GM12878 (cell line): Measurements from ENCODE around the gene LRRC61. TPM values are rescaled to one million over a fixed set of nuclear protein-coding genes. Genes with fewer than 3 reads are reported as not detected.

ENCODE experiments used
- ATAC-seq: fragments of 200-7000 bp; cut with Tn5 transposase; 3 replicates; pipeline ENCODE4 v1.9.1; 2020; ENCODE audit warnings: mild to moderate bottlenecking, moderate library complexity
- BruUV-seq: library from RNA; stranded (reverse); fragments of 400-500 nt; replicated peaks from 2 replicates; lab custom pipeline; 2021; lab: Mats Ljungman, UMichigan
- CTCF ChIA-PET: fragments of 300-600 bp; sonication (Branson Sonifier 250); formaldehyde crosslinking; extraction: SDS; loops from one replicate; lab custom pipeline; 2021; ENCODE audit warnings: inconsistent platforms; lab: Yijun Ruan, JAX
- POLR2A ChIA-PET: fragments of 350-600 bp; formaldehyde crosslinking; extraction: SDS; loops from one replicate; lab custom pipeline; 2021; ENCODE audit warnings: inconsistent platforms; lab: Charles Lee
- RAD21 ChIA-PET: fragments of 300-600 bp; sonication (Branson Sonifier 250); formaldehyde crosslinking; loops from one replicate; lab custom pipeline; 2023; ENCODE audit warnings: antibody characterized with exemption; ENCODE audit not compliant: unreplicated experiment; lab: Charles Lee
- SMC1A ChIA-PET: fragments of 300-600 bp; sonication (Branson Sonifier 250); formaldehyde crosslinking; loops from one replicate; lab custom pipeline; 2023; ENCODE audit not compliant: unreplicated experiment, uncharacterized antibody; lab: Charles Lee
- DNase-seq: peaks from one replicate; pipeline ENCODE4 v3.0.0-alpha.2; 2011; ENCODE audit warnings: low read depth, low spot score
- FAIRE-seq: peaks from 3 replicates; lab custom pipeline; 2011; peaks lifted over from hg19 to GRCh38; lab: Jason Lieb, UNC
- H2AFZ ChIP-seq: 2 replicates; pipeline ENCODE4 v1.6.0; 2011; ENCODE audit warnings: low read depth, low read length, control low read depth; ENCODE audit not compliant: control insufficient read depth
- H3K27ac ChIP-seq: 2 replicates; pipeline ENCODE4 v1.5.1; 2011; ENCODE audit warnings: control low read depth; ENCODE audit not compliant: control insufficient read depth, insufficient read depth
- H3K27me3 ChIP-seq, 2 experiments: replicated peaks in 1 of 2; 2 replicates each; pipeline versions ENCODE4 v1.6.0 to v1.6.1; 2011; ENCODE audit warnings: low read length in 1 of 2; ENCODE audit not compliant: control insufficient read depth in 2 of 2, insufficient read depth in 2 of 2
- H3K36me3 ChIP-seq, 2 experiments: 2 replicates each; pipeline ENCODE4 v1.5.1; 2011; ENCODE audit warnings: low read length in 1 of 2; ENCODE audit not compliant: control insufficient read depth in 2 of 2, insufficient read depth in 2 of 2
- H3K4me1 ChIP-seq: 2 replicates; pipeline ENCODE4 v1.6.1; 2011; ENCODE audit warnings: mild to moderate bottlenecking, low read length, moderate library complexity, mixed read lengths; ENCODE audit not compliant: control insufficient read depth, insufficient read depth
- H3K4me2 ChIP-seq: 2 replicates; pipeline ENCODE4 v1.6.0; 2011; ENCODE audit warnings: control low read depth; ENCODE audit not compliant: control insufficient read depth, insufficient read depth
- H3K4me3 ChIP-seq: fragments of 200-600 bp; sonication (generic); 2 replicates; pipeline ENCODE4 v1.5.1; 2016
- H3K79me2 ChIP-seq: 2 replicates; pipeline ENCODE4 v1.6.0; 2011; ENCODE audit warnings: low read length; ENCODE audit not compliant: control insufficient read depth, insufficient read depth
- H3K9ac ChIP-seq: 2 replicates; pipeline ENCODE4 v1.8.0; 2011; ENCODE audit warnings: low read length, control low read depth, mixed read lengths; ENCODE audit not compliant: control insufficient read depth, insufficient read depth
- H3K9me3 ChIP-seq: replicated peaks from 3 replicates; pipeline ENCODE4 v1.5.1; 2011; ENCODE audit warnings: mild to moderate bottlenecking, low read length; ENCODE audit not compliant: control insufficient read depth, insufficient read depth
- H4K20me1 ChIP-seq: 2 replicates; pipeline ENCODE4 v1.6.0; 2011; ENCODE audit not compliant: control insufficient read depth, insufficient read depth
- CHD1 ChIP-seq: IDR thresholded peaks from 2 replicates; pipeline ENCODE4 v1.6.1; 2012; ENCODE audit warnings: low read depth, low read length, improper control_type of control experiment
- POLR2AphosphoS5 ChIP-seq: IDR thresholded peaks from 2 replicates; pipeline ENCODE4 v1.6.1; 2011; ENCODE audit warnings: mild to moderate bottlenecking, low read length, inconsistent platforms
- TBL1XR1 ChIP-seq: IDR thresholded peaks from 2 replicates; pipeline ENCODE4 v1.6.1; 2012; ENCODE audit warnings: low read depth, low read length, improper control_type of control experiment
- WGBS: methylation state at CpG from one replicate; pipeline ENCODE4 v1.1.6; 2016; ENCODE audit warnings: low lambda C conversion rate; ENCODE audit not compliant: insufficient replicate concordance, insufficient coverage; ENCODE audit errors: missing lambda C conversion rate; 5-methylcytosine and 5-hydroxymethylcytosine counted together
- in situ Hi-C: fragments of 300-500 bp; cut with MboI; formaldehyde crosslinking; loops from 9 replicates; pipeline ENCODE4 v1.14.3; 2018; ENCODE audit warnings: mixed read lengths
- intact Hi-C: fragments of 100-400 bp; cut with micrococcal nuclease; formaldehyde crosslinking; loops from one replicate; pipeline ENCODE4 v1.14.2; 2022; ENCODE audit not compliant: unreplicated experiment
- polyA plus RNA-seq, 11 experiments: library from polyadenylated mRNA; depleted of rRNA in 4 of 11; unstranded in 6 of 11; stranded (reverse) in 5 of 11; fragments of >200 nt; fragmentation: Nextera tagmentation in 4 of 11; fragmentation: Illumina TruSeq in 1 of 11; extraction: Ambion mirVana in 4 of 11; extraction: Trizol in 1 of 11; gene quantifications; 1 replicate in 1 of 11; 2 replicates in 10 of 11; pipeline versions ENCODE4 v1.2.1 to v1.2.3, GENCODE V29; 2011 to 2016; ENCODE audit warnings: inconsistent platforms in 2 of 11, missing spikeins in 2 of 11, low read depth in 1 of 11
- total RNA-seq, 4 experiments: library from RNA; depleted of rRNA in 3 of 4; stranded (reverse); fragments of >200 nt in 3 of 4; fragmentation: Illumina TruSeq in 1 of 4; extraction: Trizol in 1 of 4; gene quantifications; 2 replicates each; pipeline versions ENCODE4 v1.2.1 to v1.2.3, GENCODE V29; 2013 to 2021
- TF ChIP-seq, protein P1 (sequence below): fragments of 450-650 bp; IDR thresholded peaks from 2 replicates; pipeline ENCODE4 v1.6.1; 2016; ENCODE audit warnings: mild to moderate bottlenecking

The LRRC61 gene
- total and polyA plus RNA-seq, 10 of the 15 experiments (the other 5 are each of a cell fraction or from before 2014, with no cell fraction given), result 1.4 to 54.2 (median 21.8) TPM

DNA sequence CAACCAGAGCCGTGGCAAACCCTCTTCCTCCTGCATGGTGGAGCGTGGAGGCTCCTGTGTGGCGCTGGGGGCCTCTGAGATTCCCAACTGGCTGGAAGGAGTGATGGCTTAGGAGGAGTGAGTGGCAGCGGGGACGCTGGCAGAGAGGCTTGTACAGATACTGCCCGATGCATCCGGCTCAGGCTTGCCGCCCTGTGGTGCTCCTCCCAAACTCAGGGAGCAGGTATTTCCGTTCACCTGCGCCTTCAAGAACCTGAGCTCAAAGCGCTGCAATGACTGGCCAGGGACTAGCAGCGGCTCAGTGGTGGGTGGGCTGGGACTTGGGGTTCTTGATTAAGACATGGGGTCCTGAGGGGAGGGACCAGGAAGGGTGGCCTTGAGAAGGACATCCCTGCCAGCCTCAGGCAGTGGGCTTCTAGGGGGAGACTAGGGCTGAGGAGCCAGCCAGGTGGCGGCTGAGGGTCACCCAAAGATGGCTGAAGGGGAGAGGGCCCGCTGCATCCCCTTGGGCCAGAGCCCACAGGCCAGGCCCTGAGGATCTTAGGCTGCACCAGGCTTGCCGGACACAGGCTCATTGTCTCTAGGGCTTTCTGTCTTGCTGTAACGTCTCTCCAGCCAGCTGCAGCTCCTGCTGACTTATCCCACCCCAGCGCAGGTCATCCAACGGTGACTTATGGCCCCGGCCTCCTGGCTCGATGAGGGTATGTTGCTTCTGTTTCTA is 59.1 kb downstream of the LRRC61 start:
- CTCF ChIA-PET, result interaction anchor here (0.5 to 1.8 kb wide), 2 partner anchors 24 to 56 kb away, joined by 4 to 7 read pairs; a partner anchor contains a TSS
- H3K27ac ChIP-seq, result peak overlapping the region; percentile 66
- 64% methylated on average over 20 of the region's 20 CpGs for WGBS

More for the DNA sequence above, 59.1 kb downstream of the LRRC61 start:
- Histone ChIP-seq H3K4me3 (peak overlapping the region; percentile 50), H3K9me3 (no peaks in the 10 kb centered on the region), H3K36me3 (peaks cover 0 to 3% of the 10 kb centered on the region in 2 experiments; a peak in 3 of 4 replicates), H3K9ac (peak overlapping the region; percentile 45), H3K4me2 (peak overlapping the region; percentile 82), H4K20me1 (no peaks in the 10 kb centered on the region; the same call in 1 of the 2 replicates), H3K4me1 (peaks cover 59% of the 10 kb centered on the region), H3K27me3 (no peaks in the 10 kb centered on the region), H2AFZ (no peak overlapping the region), H3K79me2 (peaks cover 58% of the 10 kb centered on the region)
- intact Hi-C loops (no loop called here), in situ Hi-C loops (no loop called here)
- TSS peak; percentile 50 for BruUV-seq
- POLR2A ChIA-PET, result interaction anchor here (0.6 to 2.1 kb wide), 4 partner anchors 11 to 286 kb away, joined by 3 to 10 read pairs (median 5); a partner anchor contains a TSS
- SMC1A ChIA-PET, result interaction anchor here (2.6 to 4.7 kb wide), 2 partner anchors 20 to 24 kb away, joined by 12 to 37 read pairs; a partner anchor contains a TSS
- RAD21 ChIA-PET, result interaction anchor here (1.0 to 1.1 kb wide), 2 partner anchors 20 to 25 kb away, joined by 3 read pairs; no protein-coding TSS in a partner anchor
- DNase-seq (no peak), ATAC-seq (no peak), FAIRE-seq (no peak)
- TF ChIP-seq, protein P1, sequence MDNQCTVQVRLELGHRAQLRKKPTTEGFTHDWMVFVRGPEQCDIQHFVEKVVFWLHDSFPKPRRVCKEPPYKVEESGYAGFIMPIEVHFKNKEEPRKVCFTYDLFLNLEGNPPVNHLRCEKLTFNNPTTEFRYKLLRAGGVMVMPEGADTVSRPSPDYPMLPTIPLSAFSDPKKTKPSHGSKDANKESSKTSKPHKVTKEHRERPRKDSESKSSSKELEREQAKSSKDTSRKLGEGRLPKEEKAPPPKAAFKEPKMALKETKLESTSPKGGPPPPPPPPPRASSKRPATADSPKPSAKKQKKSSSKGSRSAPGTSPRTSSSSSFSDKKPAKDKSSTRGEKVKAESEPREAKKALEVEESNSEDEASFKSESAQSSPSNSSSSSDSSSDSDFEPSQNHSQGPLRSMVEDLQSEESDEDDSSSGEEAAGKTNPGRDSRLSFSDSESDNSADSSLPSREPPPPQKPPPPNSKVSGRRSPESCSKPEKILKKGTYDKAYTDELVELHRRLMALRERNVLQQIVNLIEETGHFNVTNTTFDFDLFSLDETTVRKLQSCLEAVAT, result peak; percentile 58; the same call in 1 of the 2 replicates
- no peak for TF ChIP-seq TBL1XR1
- TF ChIP-seq POLR2AphosphoS5, result 0 out of 2 replicates have a peak, but pooled peaks have one; percentile 17
- no peak for TF ChIP-seq CHD1
